MM.1S (cell line): ENCODE data around the gene SNX17.
A peak's percentile ranks its signal among the peaks of the same experiment; 100 is the strongest.
"Not testable (repeated sequence)": the region's sequence is repeated elsewhere in the genome, so short reads cannot be mapped to it uniquely, and the experiment has no call there.

Experiments used
- DNase-seq: peaks from one replicate; pipeline ENCODE4 v3.0.0-alpha.2; 2015
- H2AFZ ChIP-seq: fragments of 300-600 bp; sonication (generic); 2 replicates; pipeline ENCODE4 v1.6.0; 2016; ENCODE audit warnings: antibody characterized with exemption, low read length
- H3F3A ChIP-seq: fragments of 300-600 bp; sonication (generic); 2 replicates; pipeline ENCODE4 v1.6.1; 2016; ENCODE audit warnings: mild to moderate bottlenecking, antibody characterized with exemption, low read length, moderate library complexity, mixed read lengths; ENCODE audit not compliant: insufficient read depth
- H3K27ac ChIP-seq: fragments of 300-600 bp; sonication (generic); 2 replicates; pipeline ENCODE4 v1.5.1; 2016; ENCODE audit warnings: mild to moderate bottlenecking, low read length
- H3K27me3 ChIP-seq: fragments of 300-600 bp; sonication (generic); replicated peaks from 2 replicates; pipeline ENCODE4 v1.6.0; 2016; ENCODE audit warnings: low read length; ENCODE audit not compliant: insufficient read depth
- H3K36me3 ChIP-seq: fragments of 300-600 bp; sonication (generic); replicated peaks from 2 replicates; pipeline ENCODE4 v1.6.1; 2016; ENCODE audit warnings: mild to moderate bottlenecking, low read length, mixed read lengths; ENCODE audit not compliant: insufficient read depth
- H3K4me1 ChIP-seq: fragments of 300-600 bp; sonication (generic); 2 replicates; pipeline ENCODE4 v1.6.1; 2016; ENCODE audit warnings: low read length, mixed read lengths
- H3K4me2 ChIP-seq: fragments of 300-600 bp; sonication (generic); 2 replicates; pipeline ENCODE4 v1.6.0; 2016; ENCODE audit warnings: low read depth, low read length
- H3K4me3 ChIP-seq: fragments of 300-600 bp; sonication (generic); 2 replicates; pipeline ENCODE4 v1.5.1; 2016; ENCODE audit warnings: low read length, mixed read lengths
- H3K79me2 ChIP-seq: fragments of 300-600 bp; sonication (generic); 2 replicates; pipeline ENCODE4 v1.6.1; 2016; ENCODE audit warnings: mixed run types, low read length, mixed read lengths
- H3K9ac ChIP-seq: fragments of 300-600 bp; sonication (generic); 2 replicates; pipeline ENCODE4 v1.6.1; 2016; ENCODE audit warnings: low read length, mixed read lengths
- H3K9me2 ChIP-seq: fragments of 300-600 bp; sonication (generic); replicated peaks from 2 replicates; pipeline ENCODE4 v1.6.1; 2016; ENCODE audit warnings: mild to moderate bottlenecking, low read length, mixed read lengths; ENCODE audit not compliant: insufficient read depth
- H3K9me3 ChIP-seq: fragments of 300-600 bp; sonication (generic); replicated peaks from 2 replicates; pipeline ENCODE4 v1.6.1; 2016; ENCODE audit warnings: mild to moderate bottlenecking, low read length, mixed read lengths; ENCODE audit not compliant: insufficient read depth
- H4K20me1 ChIP-seq: fragments of 300-600 bp; sonication (generic); 2 replicates; pipeline ENCODE4 v1.6.1; 2016; ENCODE audit warnings: mild to moderate bottlenecking, low read length, moderate library complexity, mixed read lengths; ENCODE audit not compliant: insufficient read depth
- CTCF ChIP-seq: fragments of 300-600 bp; sonication (generic); IDR thresholded peaks from 2 replicates; pipeline ENCODE4 v1.5.1; 2016; ENCODE audit warnings: antibody characterized with exemption, low read length, mixed read lengths
- EZH2 ChIP-seq: fragments of 300-600 bp; sonication (generic); optimal IDR thresholded peaks from 2 replicates; pipeline ENCODE3; 2017; ENCODE audit warnings: low read depth, mild to moderate bottlenecking, antibody characterized with exemption, low read length, mixed read lengths
- EZH2phosphoT487 ChIP-seq: fragments of 300-600 bp; sonication (generic); IDR thresholded peaks from 2 replicates; pipeline ENCODE4 v1.6.1; 2018; ENCODE audit warnings: antibody characterized with exemption, low read length

Gene SNX17

DNA sequence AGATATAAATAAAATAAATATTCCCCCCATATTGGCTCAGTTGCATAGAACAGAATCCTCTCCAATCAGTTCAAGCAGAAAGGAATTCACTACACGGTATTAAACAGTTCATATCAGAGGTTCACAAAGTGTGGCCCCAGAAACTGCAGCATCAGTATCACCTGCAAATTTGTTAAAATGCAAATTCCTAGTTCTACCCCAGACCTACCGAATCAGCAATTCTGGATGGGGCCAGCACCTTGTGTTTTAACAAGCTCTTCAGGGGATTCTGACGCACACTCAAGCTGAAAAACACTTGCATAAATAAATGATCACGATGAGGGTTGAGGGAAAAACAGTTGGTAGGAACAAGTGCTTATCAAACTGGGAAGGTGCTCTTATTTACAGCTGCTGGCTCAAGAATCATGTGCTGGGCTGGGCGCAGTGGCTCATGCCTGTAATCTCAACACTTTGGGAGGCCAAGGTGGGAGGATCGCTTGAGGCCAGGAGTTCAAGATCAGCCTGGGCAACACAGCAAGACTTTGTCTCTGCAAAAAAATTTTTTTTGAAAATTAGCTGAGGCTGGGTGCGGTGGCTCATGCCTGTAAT lies 20.2 kb upstream of the SNX17 start:
- Histone ChIP-seq H3K9ac (no peak overlapping the region), H2AFZ (no peak overlapping the region), H3K9me3 (no peaks in the 10 kb centered on the region), H3K4me1 (peaks cover 18% of the 10 kb centered on the region), H3K36me3 (no peaks in the 10 kb centered on the region), H3K27ac (peak overlapping the region; percentile 69; the same call in 1 of the 2 replicates), H3K9me2 (no peaks in the 10 kb centered on the region), H3K27me3 (no peaks in the 10 kb centered on the region), H3F3A (peaks cover 9% of the 10 kb centered on the region; the same call in 1 of the 2 replicates), H3K79me2 (peaks cover 94% of the 10 kb centered on the region), H3K4me2 (peak overlapping the region; percentile 39), H3K4me3 (no peak overlapping the region), H4K20me1 (no peaks in the 10 kb centered on the region)
- peak; percentile 81 for DNase-seq
- TF ChIP-seq CTCF, result no peak
- no peak for TF ChIP-seq EZH2phosphoT487
- no peak for TF ChIP-seq EZH2

DNA sequence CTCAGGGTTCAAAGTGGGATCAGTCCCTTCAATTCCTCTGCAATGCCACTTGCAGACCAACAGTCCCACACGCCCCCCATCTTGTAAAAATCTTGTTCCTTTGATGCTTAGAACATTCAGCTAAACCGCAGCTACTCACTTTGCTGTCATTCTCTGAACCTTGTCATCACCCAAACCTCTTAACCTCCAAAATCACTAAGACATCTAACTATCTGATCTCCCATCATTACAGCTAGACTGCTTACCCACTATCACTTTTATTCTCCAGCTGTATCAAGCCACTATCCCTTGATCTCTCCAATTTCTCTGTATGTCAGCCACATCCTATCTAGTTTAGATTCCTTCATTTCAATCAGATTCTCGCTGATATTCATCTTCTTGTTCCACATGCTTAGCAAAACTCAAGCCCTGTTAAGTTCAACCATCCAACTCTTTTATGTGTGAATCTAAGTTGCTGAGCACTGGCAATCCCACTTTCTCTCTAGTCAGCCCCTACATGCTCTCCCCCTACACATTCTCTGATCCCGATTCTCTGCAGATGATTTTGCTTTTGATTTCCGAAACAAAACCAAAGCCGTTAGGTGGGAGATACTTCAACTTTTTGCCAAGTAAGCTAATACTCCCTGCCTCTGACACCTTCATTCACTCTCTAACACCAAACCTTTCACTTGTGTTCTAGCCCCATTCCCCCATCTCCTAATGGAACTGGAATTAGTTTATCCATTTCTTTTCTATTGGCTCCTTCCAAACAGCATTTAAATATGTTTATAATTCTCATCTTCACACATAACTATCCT lies 18.4 kb upstream of the SNX17 start:
- Histone ChIP-seq H3F3A (peaks cover 21% of the 10 kb centered on the region), H3K4me2 (no peak overlapping the region), H3K4me3 (no peak overlapping the region), H3K36me3 (no peaks in the 10 kb centered on the region), H3K9ac (no peak overlapping the region), H3K9me2 (no peaks in the 10 kb centered on the region), H3K4me1 (peaks cover 18% of the 10 kb centered on the region), H3K9me3 (no peaks in the 10 kb centered on the region), H3K79me2 (peaks cover 93% of the 10 kb centered on the region), H2AFZ (no peak overlapping the region), H4K20me1 (no peaks in the 10 kb centered on the region), H3K27me3 (no peaks in the 10 kb centered on the region), H3K27ac (no peak overlapping the region; the same call in 1 of the 2 replicates)
- no peak for DNase-seq
- TF ChIP-seq EZH2phosphoT487, result no peak
- TF ChIP-seq CTCF, result no peak
- no peak for TF ChIP-seq EZH2

GRCh38 chr2:27353386-27353761 lies 17.0 kb upstream of the SNX17 start:
- H3K79me2 ChIP-seq, result peaks cover 93% of the 10 kb centered on the region
- not testable (repeated sequence) for H3K9ac ChIP-seq, H2AFZ ChIP-seq, H3K4me2 ChIP-seq, H3K27me3 ChIP-seq, H3K27ac ChIP-seq, H4K20me1 ChIP-seq, H3K4me3 ChIP-seq, H3K9me3 ChIP-seq, H3K9me2 ChIP-seq, H3K36me3 ChIP-seq, DNase-seq
- H3K4me1 ChIP-seq, result peaks cover 18% of the 10 kb centered on the region
- peaks cover 22% of the 10 kb centered on the region for H3F3A ChIP-seq
